ENCODE data around the gene CDKAL1.

- TF ChIP-seq GATA2 (IDR thresholded peaks at IDR 0.05; ENCODE audit: low read depth, low read length) (no peak), GATA3 (IDR thresholded peaks at IDR 0.05; ENCODE audit: low read depth, low read length) (no peak)
Observed at GRCh38 chr6:21158873-21159272, 624.6 kb downstream of the CDKAL1 start.

Data from SH-SY5Y (cell line).